Epidermal melanocyte (primary cell): ENCODE measurements around the gene MBOAT1.

Source experiments
- DNase-seq: peaks from one replicate; pipeline ENCODE4 v3.0.0; 2011; ENCODE audit warnings: low spot score; ENCODE audit not compliant: insufficient read length

The MBOAT1 gene

GRCh38 chr6:20234136-20234535 lies 21.9 kb upstream of the MBOAT1 start:
- no peak for DNase-seq

GRCh38 chr6:20233007-20233730 lies 20.9 kb upstream of the MBOAT1 start:
- DNase-seq, result no peak

GRCh38 chr6:20232188-20232587 lies 19.9 kb upstream of the MBOAT1 start:
- no peak for DNase-seq

GRCh38 chr6:20230401-20231119 lies 18.3 kb upstream of the MBOAT1 start:
- DNase-seq, result no peak

GRCh38 chr6:20229881-20230280 lies 17.6 kb upstream of the MBOAT1 start:
- no peak for DNase-seq

GRCh38 chr6:20227350-20227749 lies 15.1 kb upstream of the MBOAT1 start:
- DNase-seq, result no peak

- DNase-seq, result no peak
Observed at GRCh38 chr6:20223141-20223540, 10.9 kb upstream of the MBOAT1 start.

GRCh38 chr6:20221421-20221820 lies 9.2 kb upstream of the MBOAT1 start:
- DNase-seq, result no peak

- DNase-seq, result no peak
Observed at GRCh38 chr6:20220359-20220758, 8.1 kb upstream of the MBOAT1 start.

GRCh38 chr6:20217891-20218290 lies 5.6 kb upstream of the MBOAT1 start:
- no peak for DNase-seq

GRCh38 chr6:20217324-20217855 lies 5.1 kb upstream of the MBOAT1 start:
- no peak for DNase-seq

- DNase-seq, result no peak
Observed at GRCh38 chr6:20215310-20215709, 3.0 kb upstream of the MBOAT1 start.

- DNase-seq, result no peak
Observed at GRCh38 chr6:20213271-20213798, 1.1 kb upstream of the MBOAT1 start.

- DNase-seq, result no peak
Observed at GRCh38 chr6:20211941-20212391, 303 bp downstream of the MBOAT1 start.

GRCh38 chr6:20211037-20211940 lies 980 bp downstream of the MBOAT1 start:
- no peak for DNase-seq

- DNase-seq, result no peak
Observed at GRCh38 chr6:20210158-20210557, 2.1 kb downstream of the MBOAT1 start.

GRCh38 chr6:20208687-20209378 lies 3.4 kb downstream of the MBOAT1 start:
- no peak for DNase-seq

- no peak for DNase-seq
Observed at GRCh38 chr6:20207088-20207418, 5.2 kb downstream of the MBOAT1 start.

- no peak for DNase-seq
Observed at GRCh38 chr6:20205722-20206161, 6.5 kb downstream of the MBOAT1 start.

GRCh38 chr6:20204512-20204894 lies 7.8 kb downstream of the MBOAT1 start:
- no peak for DNase-seq
